ENCODE results near the gene SLC35E4. TPM values are rescaled to one million over a fixed set of nuclear protein-coding genes. Genes with fewer than 3 reads are reported as not detected.

Gene SLC35E4
- total RNA-seq, 1 experiment from 2014 or later, result 5.3 TPM

DNA sequence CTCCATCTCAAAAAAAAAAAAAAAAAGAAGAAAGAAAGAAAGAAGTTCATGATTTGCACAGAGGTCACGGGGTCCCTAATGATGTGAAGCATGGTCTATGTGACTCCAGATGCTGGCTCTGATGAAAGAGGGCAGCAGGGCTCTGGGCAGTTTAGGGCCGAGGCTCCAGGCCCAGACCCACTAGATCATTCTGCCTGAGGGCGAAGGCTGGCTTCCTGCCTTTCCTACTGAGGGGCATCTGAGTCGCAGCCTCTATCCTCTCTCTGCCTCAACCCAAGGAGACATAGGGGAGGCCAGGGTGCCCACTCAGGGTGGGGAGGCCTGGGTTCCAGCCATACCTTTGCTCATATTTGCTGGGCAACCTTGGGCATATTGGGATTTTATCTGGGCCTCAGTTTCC, 4.8 kb downstream of the SLC35E4 start:
- Mint-ChIP-seq H3K4me1 (peaks cover 11% of the 10 kb centered on the region), H3K27me3 (ENCODE audit: low read depth) (0 out of 2 replicates have a peak, but pooled peaks cover 4% of the 10 kb centered on the region), H3K27ac (no peak overlapping the region), H3K36me3 (peaks cover 20% of the 10 kb centered on the region), H3K4me3 (no peak overlapping the region), H3K9me3 (peaks cover 14% of the 10 kb centered on the region)
- no peak for TF ChIP-seq ESRRA (CRISPR knock-in tag; IDR thresholded peaks at IDR 0.05; ENCODE audit: borderline replicate concordance)
- TF ChIP-seq ZNF263 (CRISPR knock-in tag; IDR thresholded peaks at IDR 0.05; ENCODE audit: low read depth), result no peak
- no peak for TF ChIP-seq ZNF416 (CRISPR knock-in tag; IDR thresholded peaks at IDR 0.05)
- TF ChIP-seq, protein P1, sequence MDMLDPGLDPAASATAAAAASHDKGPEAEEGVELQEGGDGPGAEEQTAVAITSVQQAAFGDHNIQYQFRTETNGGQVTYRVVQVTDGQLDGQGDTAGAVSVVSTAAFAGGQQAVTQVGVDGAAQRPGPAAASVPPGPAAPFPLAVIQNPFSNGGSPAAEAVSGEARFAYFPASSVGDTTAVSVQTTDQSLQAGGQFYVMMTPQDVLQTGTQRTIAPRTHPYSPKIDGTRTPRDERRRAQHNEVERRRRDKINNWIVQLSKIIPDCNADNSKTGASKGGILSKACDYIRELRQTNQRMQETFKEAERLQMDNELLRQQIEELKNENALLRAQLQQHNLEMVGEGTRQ (CRISPR knock-in tag; IDR thresholded peaks at IDR 0.05), result no peak
- TF ChIP-seq, protein P2, sequence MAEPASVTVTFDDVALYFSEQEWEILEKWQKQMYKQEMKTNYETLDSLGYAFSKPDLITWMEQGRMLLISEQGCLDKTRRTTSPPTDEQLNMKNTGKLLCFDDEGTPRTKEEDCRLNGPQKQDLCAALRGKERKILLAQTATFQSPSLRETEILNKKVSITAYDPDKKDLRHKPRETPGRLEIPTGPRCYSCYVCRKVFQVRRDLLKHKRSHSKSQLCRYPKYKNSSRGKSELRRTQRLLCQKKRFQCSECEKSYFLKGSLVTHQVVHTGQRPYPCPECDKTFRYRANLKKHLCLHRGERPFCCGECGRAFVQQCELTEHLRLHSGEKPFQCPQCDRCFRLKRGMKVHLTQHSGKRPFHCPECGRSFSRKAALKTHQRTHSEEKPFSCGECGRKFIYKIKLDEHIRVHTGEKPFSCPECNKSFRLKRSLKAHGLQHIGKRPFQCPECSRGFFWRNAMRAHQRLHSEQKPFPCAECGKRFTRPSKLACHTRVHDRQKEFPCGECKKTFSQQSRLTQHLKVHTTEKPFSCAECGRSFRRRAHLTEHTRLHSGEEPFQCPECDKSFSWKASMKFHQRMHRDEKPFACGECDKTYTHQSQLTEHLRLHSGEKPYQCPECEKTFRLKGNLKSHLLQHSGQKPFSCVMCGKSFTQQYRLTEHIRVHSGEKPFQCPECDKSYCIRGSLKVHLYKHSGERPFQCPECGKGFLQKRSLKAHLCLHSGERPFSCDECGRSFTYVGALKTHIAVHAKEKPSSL (CRISPR knock-in tag; conservative IDR thresholded peaks at IDR 0.05), result no peak
- TF ChIP-seq, protein P3, sequence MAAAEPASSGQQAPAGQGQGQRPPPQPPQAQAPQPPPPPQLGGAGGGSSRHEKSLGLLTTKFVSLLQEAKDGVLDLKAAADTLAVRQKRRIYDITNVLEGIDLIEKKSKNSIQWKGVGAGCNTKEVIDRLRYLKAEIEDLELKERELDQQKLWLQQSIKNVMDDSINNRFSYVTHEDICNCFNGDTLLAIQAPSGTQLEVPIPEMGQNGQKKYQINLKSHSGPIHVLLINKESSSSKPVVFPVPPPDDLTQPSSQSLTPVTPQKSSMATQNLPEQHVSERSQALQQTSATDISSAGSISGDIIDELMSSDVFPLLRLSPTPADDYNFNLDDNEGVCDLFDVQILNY (CRISPR knock-in tag; IDR thresholded peaks at IDR 0.05), result no peak
- TF ChIP-seq, protein P4, sequence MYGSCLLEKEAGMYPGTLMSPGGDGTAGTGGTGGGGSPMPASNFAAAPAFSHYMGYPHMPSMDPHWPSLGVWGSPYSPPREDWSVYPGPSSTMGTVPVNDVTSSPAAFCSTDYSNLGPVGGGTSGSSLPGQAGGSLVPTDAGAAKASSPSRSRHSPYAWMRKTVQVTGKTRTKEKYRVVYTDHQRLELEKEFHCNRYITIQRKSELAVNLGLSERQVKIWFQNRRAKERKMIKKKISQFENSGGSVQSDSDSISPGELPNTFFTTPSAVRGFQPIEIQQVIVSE (CRISPR knock-in tag; IDR thresholded peaks at IDR 0.05; ENCODE audit: borderline replicate concordance), result no peak
- ChIA-PET CTCF (interaction anchor here (0.8 to 1.5 kb wide), 2 partner anchors 10 to 115 kb away, joined by 5 read pairs; no protein-coding TSS in a partner anchor), POLR2A (no interaction called here)
- DNase-seq (ENCODE audit: low spot score), result no peak
- ATAC-seq, result no peak

DNA sequence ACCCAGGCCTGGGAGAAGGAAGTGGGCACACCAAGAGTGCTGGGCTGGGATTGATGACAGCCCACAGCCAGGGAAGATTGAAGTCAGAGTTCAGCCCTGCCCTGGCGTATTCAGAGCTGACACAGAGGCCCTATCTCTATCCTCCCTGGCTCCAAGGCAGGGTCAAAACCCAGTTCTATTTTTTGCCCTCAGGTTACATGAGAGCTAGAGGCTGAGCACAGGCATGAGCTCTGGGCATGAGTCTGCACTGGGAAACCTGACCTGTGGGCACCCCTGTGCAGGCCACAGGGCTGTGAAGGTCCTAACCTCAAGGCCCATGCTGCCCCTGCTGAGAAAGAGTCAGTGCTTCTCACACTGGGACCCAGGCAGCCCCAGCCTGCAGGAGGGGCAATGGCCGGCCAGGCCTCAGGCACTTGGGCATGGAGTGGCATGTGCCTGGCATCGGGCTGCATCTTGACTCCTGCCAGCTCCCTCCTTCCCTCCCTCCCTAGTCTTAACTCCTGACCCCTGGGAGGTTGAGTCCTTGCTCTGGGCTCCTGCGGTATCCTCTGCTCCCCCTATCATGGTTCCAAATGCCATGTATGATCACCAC, 5.4 kb downstream of the SLC35E4 start:
- no peak overlapping the region for H3K4me3 Mint-ChIP-seq
- TF ChIP-seq JAZF1 (CRISPR knock-in tag; IDR thresholded peaks at IDR 0.05) (no peak), NR1H2 (CRISPR knock-in tag; IDR thresholded peaks at IDR 0.05) (no peak), JUN (CRISPR knock-in tag; IDR thresholded peaks at IDR 0.05) (no peak), SOX15 (CRISPR knock-in tag; IDR thresholded peaks at IDR 0.05) (no peak), NFATC4 (CRISPR knock-in tag; IDR thresholded peaks at IDR 0.05) (no peak), NFE2L1 (CRISPR knock-in tag; IDR thresholded peaks at IDR 0.05) (no peak), HMGA2 (CRISPR knock-in tag; IDR thresholded peaks at IDR 0.05) (no peak), TP53 (CRISPR knock-in tag; IDR thresholded peaks at IDR 0.05) (no peak)
- TF ChIP-seq, protein P5, sequence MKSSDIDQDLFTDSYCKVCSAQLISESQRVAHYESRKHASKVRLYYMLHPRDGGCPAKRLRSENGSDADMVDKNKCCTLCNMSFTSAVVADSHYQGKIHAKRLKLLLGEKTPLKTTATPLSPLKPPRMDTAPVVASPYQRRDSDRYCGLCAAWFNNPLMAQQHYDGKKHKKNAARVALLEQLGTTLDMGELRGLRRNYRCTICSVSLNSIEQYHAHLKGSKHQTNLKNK (CRISPR knock-in tag; IDR thresholded peaks at IDR 0.05), result no peak
- TF ChIP-seq, protein P6, sequence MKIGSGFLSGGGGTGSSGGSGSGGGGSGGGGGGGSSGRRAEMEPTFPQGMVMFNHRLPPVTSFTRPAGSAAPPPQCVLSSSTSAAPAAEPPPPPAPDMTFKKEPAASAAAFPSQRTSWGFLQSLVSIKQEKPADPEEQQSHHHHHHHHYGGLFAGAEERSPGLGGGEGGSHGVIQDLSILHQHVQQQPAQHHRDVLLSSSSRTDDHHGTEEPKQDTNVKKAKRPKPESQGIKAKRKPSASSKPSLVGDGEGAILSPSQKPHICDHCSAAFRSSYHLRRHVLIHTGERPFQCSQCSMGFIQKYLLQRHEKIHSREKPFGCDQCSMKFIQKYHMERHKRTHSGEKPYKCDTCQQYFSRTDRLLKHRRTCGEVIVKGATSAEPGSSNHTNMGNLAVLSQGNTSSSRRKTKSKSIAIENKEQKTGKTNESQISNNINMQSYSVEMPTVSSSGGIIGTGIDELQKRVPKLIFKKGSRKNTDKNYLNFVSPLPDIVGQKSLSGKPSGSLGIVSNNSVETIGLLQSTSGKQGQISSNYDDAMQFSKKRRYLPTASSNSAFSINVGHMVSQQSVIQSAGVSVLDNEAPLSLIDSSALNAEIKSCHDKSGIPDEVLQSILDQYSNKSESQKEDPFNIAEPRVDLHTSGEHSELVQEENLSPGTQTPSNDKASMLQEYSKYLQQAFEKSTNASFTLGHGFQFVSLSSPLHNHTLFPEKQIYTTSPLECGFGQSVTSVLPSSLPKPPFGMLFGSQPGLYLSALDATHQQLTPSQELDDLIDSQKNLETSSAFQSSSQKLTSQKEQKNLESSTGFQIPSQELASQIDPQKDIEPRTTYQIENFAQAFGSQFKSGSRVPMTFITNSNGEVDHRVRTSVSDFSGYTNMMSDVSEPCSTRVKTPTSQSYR (CRISPR knock-in tag; IDR thresholded peaks at IDR 0.05), result no peak
- TF ChIP-seq, protein P7, sequence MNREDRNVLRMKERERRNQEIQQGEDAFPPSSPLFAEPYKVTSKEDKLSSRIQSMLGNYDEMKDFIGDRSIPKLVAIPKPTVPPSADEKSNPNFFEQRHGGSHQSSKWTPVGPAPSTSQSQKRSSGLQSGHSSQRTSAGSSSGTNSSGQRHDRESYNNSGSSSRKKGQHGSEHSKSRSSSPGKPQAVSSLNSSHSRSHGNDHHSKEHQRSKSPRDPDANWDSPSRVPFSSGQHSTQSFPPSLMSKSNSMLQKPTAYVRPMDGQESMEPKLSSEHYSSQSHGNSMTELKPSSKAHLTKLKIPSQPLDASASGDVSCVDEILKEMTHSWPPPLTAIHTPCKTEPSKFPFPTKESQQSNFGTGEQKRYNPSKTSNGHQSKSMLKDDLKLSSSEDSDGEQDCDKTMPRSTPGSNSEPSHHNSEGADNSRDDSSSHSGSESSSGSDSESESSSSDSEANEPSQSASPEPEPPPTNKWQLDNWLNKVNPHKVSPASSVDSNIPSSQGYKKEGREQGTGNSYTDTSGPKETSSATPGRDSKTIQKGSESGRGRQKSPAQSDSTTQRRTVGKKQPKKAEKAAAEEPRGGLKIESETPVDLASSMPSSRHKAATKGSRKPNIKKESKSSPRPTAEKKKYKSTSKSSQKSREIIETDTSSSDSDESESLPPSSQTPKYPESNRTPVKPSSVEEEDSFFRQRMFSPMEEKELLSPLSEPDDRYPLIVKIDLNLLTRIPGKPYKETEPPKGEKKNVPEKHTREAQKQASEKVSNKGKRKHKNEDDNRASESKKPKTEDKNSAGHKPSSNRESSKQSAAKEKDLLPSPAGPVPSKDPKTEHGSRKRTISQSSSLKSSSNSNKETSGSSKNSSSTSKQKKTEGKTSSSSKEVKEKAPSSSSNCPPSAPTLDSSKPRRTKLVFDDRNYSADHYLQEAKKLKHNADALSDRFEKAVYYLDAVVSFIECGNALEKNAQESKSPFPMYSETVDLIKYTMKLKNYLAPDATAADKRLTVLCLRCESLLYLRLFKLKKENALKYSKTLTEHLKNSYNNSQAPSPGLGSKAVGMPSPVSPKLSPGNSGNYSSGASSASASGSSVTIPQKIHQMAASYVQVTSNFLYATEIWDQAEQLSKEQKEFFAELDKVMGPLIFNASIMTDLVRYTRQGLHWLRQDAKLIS (CRISPR knock-in tag; IDR thresholded peaks at IDR 0.05; ENCODE audit: borderline replicate concordance), result no peak
- TF ChIP-seq, protein P8, sequence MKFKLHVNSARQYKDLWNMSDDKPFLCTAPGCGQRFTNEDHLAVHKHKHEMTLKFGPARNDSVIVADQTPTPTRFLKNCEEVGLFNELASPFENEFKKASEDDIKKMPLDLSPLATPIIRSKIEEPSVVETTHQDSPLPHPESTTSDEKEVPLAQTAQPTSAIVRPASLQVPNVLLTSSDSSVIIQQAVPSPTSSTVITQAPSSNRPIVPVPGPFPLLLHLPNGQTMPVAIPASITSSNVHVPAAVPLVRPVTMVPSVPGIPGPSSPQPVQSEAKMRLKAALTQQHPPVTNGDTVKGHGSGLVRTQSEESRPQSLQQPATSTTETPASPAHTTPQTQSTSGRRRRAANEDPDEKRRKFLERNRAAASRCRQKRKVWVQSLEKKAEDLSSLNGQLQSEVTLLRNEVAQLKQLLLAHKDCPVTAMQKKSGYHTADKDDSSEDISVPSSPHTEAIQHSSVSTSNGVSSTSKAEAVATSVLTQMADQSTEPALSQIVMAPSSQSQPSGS (CRISPR knock-in tag; IDR thresholded peaks at IDR 0.05; ENCODE audit: borderline replicate concordance, low read depth), result no peak

More for the DNA sequence above, 5.4 kb downstream of the SLC35E4 start:
- peaks cover 20% of the 10 kb centered on the region for H3K36me3 Mint-ChIP-seq
- DNase-seq (ENCODE audit: low spot score) (no peak), ATAC-seq (no peak)
- ChIA-PET CTCF (interaction anchor here (0.5 to 1.5 kb wide), 2 partner anchors 39 to 114 kb away, joined by 3 to 5 read pairs; no protein-coding TSS in a partner anchor), POLR2A (no interaction called here)
- H3K27ac Mint-ChIP-seq, result no peak overlapping the region
- peaks cover 14% of the 10 kb centered on the region for H3K9me3 Mint-ChIP-seq
- peaks cover 10% of the 10 kb centered on the region for H3K4me1 Mint-ChIP-seq
- 0 out of 2 replicates have a peak, but pooled peaks cover 3% of the 10 kb centered on the region for H3K27me3 Mint-ChIP-seq (ENCODE audit: low read depth)

Data from WTC11 (cell line).